Measurements from ENCODE around the gene ANKRD13A. TPM values are rescaled to one million over a fixed set of nuclear protein-coding genes. Genes with fewer than 3 reads are reported as not detected.

ANKRD13A gene
- total and polyA plus RNA-seq, 2 of the 13 experiments (the other 11 are each of a cell fraction or from before 2014, with no cell fraction given), result 34.1 to 41.6 TPM

GRCh38 chr12:109998904-109999648, at the start of gene ANKRD13A (continued):
- TF ChIP-seq JUND (CRISPR knock-in tag; IDR thresholded peaks at IDR 0.05) (0 out of 2 replicates have a peak, but pooled peaks have one; percentile 29), E2F1 (CRISPR knock-in tag; IDR thresholded peaks at IDR 0.05) (no peak), ZNF780A (CRISPR knock-in tag; IDR thresholded peaks at IDR 0.05) (no peak), SETDB1 (CRISPR knock-in tag; IDR thresholded peaks at IDR 0.05; ENCODE audit: borderline replicate concordance) (no peak), RERE (CRISPR knock-in tag; IDR thresholded peaks at IDR 0.05; ENCODE audit: low read depth) (no peak), PCBP2 (optimal IDR thresholded peaks at IDR 0.05; ENCODE audit: low read depth, low read length, poor library complexity, severe bottlenecking) (no peak), MXD4 (CRISPR knock-in tag; IDR thresholded peaks at IDR 0.05) (no peak; the same call in 1 of the 2 replicates), ZNF136 (CRISPR knock-in tag; IDR thresholded peaks at IDR 0.05; ENCODE audit: low read depth) (no peak; the same call in 1 of the 2 replicates), CREBL2 (CRISPR knock-in tag; IDR thresholded peaks at IDR 0.05; ENCODE audit: borderline replicate concordance) (no peak), ZNF639 (CRISPR knock-in tag; conservative IDR thresholded peaks at IDR 0.05) (no peak; the same call in 1 of the 2 replicates), JUN (CRISPR knock-in tag; IDR thresholded peaks at IDR 0.05) (no peak), ZNF615 (CRISPR knock-in tag; IDR thresholded peaks at IDR 0.05; ENCODE audit: borderline replicate concordance) (no peak), ZNF841 (CRISPR knock-in tag; IDR thresholded peaks at IDR 0.05; ENCODE audit: borderline replicate concordance) (no peak), HMGA1 (CRISPR knock-in tag; conservative IDR thresholded peaks at IDR 0.05) (no peak), ZNF382 (CRISPR knock-in tag; IDR thresholded peaks at IDR 0.05; ENCODE audit: borderline replicate concordance) (no peak), PBX3 (CRISPR knock-in tag; IDR thresholded peaks at IDR 0.05; ENCODE audit: borderline replicate concordance) (no peak), AGO2 (optimal IDR thresholded peaks at IDR 0.05; ENCODE audit: low read depth, low read length) (peak; percentile 57), PHF8 (CRISPR knock-in tag; IDR thresholded peaks at IDR 0.05) (peak; percentile 56; the same call in 1 of the 2 replicates), DPF2 (CRISPR knock-in tag; IDR thresholded peaks at IDR 0.05; ENCODE audit: borderline replicate concordance, low read depth) (no peak), PHF5A (CRISPR knock-in tag; IDR thresholded peaks at IDR 0.05; ENCODE audit: low read depth, unreplicated experiment) (peak; percentile 44)

All from HepG2 (cell line).